NCI-H1694 (cell line): Measurements from ENCODE around the gene GRK6.

Source experiments
- DNase-seq: peaks from one replicate; lab custom pipeline; 2025; lab: John Stamatoyannopoulos, UW

The GRK6 gene

DNA sequence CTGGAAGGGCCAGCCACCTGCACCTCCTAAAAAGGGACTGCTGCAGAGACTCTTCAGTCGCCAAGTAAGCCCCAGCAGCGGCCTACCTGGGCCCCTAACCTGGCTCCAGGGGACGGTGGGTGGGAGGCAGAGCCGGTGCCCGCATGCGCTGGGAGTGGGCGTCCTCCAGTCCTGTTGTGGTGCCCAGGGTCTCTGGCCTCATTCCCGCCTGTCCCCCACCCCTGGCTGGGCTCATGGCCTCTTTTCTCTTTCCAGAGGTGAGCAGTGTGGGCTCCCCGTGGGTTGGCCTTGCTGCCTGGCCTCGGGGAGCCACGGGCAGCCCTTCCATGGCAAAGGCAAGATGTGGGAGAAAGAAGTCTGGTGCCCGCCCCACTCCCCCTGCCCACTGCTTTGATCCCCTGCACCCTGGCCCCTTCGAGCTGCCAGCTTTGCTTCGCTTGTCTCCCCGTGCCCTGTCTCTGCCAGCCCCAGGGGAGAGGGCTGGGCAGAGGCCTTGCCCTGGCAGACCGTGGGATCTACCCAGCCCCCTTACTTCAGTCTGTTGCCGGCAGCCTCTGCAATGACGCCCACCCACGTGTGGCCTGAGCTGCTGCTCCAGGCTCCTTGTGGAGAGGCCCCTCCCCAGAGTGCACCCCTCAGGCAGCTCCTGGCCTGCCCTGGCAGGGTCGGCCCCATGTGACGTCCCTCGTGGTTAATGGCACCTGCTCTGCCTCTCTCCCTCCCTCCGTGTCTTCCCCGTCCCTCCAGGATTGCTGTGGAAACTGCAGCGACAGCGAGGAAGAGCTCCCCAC is 14.7 kb downstream of the GRK6 start:
- no peak for DNase-seq

DNA sequence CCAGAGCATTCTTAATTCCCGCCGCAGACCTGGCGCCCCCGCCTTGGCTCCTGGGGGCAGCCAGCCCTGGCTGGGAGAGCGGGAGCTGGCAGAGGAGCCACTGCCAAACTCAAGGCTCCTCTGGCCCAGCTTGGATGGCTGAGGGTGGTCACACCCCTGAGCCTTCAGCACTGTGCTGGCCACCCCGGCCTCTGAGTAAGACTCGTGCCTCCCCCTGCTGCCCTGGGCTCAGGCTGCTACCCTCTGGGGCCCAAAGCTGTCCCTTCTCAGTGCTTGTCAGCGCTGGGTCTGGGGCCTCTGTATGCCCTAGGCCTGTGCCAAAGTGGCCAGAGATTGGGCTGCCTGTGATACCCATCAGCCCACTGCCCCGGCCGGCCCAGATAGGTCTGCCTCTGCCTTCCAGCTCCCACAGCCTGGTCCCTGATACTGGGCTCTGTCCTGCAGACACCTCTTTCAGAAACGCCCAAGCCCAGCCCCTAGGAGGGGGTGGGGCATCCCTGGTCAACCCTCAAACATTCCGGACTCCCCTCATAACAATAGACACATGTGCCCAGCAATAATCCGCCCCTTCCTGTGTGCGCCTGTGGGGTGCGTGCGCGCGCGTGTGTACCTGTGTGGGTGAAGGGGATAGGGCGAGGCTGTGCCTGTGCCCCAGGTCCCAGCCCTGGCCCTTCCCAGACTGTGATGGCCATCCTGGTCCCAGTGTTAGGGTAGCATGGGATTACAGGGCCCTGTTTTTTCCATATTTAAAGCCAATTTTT is 15.8 kb downstream of the GRK6 start:
- no peak for DNase-seq

DNA sequence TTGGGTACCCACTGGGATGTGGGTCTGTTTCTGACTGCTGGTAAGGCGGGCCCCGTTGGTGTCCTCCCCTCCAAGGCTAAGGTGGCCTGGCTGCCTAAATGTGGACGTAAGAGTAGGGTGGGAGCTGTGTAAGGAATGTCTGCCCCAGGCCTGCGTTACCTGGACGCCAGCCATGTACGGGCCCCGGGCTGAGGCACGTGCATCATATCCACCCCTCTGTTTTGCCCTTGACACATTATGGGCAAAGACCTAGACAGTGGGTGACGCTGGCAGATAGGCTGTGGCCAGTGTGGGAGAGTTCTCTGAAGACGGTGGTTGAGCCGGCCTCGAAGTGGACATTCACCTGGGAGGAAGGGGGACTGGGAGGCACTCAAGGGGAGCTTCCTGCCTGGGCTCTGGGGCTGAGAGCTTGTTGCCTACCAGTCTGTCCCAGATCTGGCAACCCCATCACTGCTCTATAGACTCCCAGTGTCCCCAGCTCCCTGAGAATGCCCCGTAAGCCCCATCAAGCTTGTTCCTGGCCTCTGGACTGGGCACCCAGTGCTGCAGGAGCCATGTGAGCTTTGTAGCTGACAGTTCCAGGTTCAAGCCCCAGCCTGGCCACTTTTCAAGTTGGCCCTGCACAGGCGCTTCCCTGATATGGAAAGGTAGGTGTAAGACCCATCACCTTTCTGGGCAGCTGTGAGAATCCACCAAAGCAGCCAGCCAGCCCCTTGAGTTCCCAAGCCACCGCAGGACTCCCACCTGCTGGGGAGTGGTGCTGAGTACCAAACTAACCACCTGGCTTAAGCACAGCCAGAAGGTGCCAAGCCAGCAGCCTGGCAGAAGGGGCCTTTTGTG is 16.9 kb downstream of the GRK6 start:
- DNase-seq: no peak

DNA sequence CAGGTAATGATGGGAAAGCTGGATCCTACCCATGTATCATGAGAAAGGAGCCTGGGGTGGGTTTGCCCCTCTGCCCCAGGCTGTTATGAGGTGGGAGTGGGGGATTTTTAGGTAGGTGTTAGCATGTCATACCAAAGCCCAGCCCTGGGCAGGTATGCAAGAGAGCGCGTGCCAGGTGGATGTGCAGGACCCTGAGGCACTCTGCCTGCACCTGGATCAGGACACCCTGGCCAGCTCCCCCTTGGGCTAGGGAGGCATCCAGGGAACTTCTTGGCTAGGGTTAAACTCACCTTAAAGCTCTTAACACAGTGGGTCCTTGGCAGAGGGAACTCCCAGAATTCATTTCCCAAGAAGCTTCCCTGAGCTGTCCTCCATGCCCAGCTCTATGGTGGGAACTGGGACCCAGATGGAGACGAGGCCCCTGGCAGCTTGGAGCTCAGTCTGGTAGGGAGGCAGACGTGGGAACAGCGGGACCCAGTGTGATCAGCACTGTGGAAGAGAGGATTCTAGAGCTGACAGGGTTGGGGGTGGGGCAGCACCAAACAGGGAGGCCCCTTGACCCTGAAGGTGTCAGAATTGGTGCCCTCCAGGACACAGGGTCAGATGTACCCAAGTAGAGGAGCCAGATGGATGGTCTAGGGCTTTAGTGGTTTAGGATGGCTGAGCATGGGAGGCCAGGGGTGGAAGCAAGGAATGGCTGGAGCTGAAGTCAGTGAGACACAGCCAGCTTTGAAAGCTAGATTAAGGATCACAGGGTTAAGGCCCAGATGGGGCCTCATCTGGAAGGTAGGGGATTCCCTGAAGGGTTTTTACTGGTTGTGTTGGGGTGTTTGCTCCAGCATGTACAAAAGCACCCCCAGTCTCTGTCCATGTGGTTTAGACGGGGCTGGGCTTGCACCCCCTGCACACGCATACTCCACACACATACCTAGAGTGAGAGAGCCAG is 17.9 kb downstream of the GRK6 start:
- no peak for DNase-seq

DNA sequence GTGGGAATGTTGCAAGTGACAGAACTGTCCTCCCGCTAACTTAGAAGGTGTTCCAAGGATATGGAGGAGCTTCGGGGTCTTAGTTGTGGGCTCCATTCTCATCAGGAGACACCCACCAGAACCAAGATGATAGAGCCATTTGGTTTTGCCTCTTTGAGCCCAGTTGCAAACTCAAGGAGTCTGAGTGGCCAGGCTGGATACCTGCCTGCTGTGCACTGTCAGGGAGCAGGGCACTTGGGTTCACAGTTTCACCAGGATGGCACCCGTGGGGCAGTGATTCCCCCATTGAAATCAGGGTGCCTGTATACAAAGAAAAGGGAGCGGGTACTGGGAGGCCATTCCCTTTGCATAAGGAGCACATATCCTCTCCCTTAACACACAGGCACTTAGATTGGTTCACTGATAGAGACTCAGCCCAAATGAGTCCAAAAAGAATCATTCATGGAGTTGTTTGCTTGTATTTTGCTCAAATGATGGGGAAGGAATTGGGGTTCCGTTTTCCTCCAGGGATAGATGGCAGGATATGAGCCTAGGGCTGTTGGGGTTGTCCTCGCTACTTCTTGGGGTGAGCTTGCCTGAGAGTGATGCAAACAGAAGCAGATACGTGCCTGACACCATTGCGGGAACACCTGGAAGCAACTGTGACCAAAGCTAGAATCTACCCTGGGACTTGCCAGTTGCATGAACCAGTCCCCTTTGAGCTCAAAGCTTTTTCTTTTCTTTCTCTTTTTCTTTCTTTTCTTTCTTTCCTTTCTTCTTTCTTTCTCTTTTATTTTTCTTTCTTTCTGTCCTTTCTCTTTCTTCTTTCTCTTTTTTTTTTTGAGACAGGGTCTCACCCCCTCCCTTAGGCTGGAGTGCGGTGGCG is 18.8 kb downstream of the GRK6 start:
- no peak for DNase-seq

DNA sequence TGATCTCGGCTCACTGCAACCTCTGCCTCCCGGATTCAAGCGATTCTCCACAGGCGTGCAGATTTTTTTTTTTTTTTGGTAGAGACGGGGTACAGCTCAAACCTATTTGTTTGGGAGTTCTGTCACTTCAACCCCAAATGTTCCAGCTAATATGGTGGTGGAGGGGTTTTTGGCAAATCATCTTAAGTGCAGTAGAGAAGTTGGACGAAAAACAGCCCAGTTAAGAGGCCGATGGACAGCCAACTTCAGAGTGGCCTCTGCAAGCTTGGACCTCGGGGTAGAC is 19.4 kb downstream of the GRK6 start:
- no peak for DNase-seq

DNA sequence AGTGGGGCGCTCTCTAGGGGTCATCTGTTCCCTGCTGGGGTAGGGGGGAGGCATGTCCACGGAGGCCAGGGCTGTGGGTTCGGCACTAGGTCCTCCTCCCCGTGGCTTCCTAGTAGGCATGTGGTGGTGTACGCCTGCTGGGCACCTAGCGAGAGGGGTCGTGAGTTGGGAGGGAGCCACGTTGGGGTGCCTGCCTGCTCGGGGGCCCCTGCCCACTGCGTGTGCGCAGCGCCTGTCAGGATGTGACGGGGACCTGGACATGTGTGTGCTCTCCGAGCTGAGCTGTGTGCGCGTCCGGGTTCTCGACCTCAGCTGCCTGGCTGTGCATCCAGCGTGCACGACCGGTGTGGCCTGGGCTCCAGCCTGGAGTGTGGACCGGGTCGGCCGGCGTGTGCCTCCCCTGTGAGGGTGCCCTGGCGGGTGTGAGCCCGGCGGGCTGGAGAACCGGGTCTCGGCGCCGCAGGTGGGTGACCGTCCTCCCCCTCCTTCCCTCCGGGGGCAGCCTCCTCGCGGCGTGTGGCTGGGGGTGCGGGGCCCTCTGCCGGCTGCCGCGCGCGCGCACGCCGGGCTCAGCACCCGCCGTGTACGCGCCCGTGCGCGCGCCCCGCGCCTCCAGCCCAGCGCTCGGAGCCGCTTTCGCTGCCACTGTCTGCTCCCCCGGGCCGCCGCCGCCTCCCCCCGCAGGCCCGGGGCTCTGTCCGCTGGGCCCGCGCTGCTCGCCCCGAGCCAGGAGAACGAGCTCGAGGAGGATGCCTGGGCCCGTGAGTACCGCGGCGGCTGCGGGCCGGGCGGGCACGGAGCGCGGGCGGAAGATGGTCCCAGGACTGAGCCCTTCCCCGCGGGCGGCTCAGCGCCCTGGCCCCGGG is 20.0 kb downstream of the GRK6 start, which contains the start of gene PRR7:
Gene PRR7, plus strand, starts transcription at position 615 of the 866 bp plus-strand sequence. CDS start 8,254 bp downstream, outside the sequence.
- DNase-seq: no peak

DNA sequence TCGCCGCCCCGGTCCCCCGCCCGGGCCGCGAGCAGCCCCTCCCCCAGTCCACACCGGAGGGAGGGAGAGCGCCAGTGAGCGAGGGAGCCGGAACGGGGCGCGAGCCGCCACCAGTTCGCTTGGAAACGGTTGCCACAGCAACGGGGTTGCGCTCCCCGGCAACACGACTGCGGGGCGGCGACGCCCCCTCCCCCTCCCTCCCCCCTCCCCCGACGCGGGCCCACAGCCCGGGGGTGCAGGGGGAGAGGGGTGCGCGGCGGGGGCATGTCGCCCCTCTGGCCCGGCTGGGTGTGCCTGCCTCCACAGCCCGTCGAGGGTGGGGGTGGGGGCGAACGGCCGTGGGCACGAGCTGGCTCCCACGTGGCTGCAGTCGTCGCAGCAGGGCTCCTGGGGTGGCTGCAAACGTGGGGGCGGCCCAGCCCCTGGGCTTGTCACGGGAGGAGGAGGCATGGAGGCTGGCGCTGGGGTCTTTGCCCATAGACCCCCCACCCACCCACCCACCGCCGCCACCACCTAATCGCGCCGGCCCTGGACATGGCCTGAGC is 20.7 kb downstream of the GRK6 start:
- no peak for DNase-seq

DNA sequence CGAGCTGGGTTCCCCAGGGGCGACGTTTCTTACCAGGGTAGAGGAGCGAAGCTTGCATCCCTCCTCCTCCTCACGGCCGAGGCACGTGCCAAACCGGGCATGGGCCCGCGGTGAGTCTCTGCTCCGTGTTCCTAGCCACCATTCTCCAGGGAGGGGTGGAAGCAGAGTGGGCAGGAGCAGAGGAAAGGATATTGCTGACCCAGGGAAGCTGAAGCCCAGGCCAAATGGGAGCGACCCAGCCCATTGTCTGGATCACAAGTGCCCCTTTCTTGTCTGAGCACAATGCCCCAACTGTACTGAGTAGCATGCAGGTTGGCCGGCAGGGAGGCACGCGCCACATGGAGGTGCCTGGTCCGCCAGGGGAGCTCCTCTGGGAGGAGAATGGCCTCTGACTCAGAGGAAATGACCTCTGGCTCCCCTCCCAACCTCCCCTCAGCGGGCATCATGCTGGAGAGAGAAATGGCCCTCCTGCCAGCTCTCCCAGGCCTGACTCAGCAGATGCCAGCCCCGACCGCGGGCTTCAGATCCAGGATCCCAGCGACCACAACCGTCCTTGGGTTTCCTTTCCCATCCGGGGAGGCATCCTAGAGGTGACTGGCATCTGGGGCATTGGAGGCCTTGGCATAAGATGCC is 21.3 kb downstream of the GRK6 start:
- DNase-seq: no peak

DNA sequence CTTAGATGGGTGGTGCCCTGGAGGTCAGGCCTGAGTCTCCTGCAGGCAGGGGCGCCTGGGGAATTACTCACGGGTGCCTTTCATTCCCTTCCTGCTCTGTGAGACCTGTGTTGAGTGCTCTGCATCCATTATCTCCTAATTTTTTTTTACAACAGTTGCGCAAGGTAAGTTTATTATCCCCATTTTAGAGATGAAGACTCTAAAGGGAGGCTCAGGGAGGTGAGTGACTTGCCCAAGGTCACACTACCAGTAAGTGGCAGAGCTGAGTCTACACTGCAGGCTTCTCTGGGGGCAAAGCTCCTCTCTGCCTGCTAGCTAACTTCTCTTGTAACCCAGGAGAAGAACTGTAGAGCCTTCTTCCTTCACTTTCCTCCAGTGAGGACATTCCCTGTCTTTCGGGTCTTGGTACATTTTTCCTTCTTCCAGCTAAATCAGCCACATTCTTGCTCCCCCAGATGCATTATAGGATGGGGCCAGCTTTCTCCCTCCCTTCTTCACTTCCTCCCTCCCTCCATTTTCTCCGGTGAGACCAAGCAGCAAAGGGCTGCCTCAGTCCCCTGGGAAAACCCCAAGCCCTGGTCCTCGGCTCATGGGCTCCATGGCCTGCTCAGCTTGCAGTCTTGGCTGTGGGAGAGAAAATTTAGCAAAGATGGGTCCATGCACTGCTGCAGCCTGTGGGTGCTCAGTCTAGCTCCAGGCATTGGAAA is 21.9 kb downstream of the GRK6 start:
- DNase-seq: no peak

DNA sequence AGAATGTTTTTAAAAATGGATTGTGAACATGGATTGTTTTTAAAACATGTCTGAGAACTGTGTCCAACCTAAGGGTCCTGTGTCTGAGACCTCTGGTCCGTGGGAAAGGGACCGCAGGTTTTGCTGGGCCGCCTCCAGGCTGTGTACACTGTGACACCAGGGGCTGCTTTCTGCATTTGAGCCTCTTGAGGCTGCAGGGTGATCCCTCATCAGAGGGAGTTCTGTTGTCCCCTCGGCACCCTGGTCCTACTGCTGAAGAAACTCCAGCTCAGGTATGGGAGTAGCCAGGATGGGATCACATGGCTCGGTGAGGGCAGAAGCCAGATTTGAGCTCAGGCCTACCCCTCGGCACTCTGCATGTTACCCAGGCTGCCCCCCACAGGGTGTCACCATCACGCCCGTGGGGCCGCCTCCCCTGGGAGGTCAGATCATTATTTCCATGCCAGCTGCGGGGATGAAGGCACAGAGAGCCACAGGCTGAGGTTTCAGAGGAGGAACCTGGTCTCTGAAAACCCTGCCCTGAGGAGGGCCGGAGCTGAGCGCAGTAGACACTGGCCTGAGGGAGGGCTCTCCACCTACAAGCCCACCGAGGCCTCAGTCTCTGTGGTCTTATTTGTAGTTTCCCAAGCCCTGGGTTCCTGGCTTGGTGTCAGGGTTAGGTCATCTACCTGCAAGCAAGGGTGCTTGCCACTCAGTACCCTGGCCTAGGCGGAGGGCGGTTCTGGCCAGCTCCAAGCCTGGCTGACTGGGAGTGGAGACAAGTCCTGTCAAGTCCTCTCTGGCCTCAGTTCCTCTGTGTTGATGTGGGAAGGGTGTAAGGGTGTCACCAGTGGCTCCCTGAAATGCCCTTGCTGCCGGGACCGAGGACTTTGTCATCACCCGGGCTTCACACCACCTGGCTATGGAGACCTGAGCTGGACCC is 22.9 kb downstream of the GRK6 start:
- no peak for DNase-seq

DNA sequence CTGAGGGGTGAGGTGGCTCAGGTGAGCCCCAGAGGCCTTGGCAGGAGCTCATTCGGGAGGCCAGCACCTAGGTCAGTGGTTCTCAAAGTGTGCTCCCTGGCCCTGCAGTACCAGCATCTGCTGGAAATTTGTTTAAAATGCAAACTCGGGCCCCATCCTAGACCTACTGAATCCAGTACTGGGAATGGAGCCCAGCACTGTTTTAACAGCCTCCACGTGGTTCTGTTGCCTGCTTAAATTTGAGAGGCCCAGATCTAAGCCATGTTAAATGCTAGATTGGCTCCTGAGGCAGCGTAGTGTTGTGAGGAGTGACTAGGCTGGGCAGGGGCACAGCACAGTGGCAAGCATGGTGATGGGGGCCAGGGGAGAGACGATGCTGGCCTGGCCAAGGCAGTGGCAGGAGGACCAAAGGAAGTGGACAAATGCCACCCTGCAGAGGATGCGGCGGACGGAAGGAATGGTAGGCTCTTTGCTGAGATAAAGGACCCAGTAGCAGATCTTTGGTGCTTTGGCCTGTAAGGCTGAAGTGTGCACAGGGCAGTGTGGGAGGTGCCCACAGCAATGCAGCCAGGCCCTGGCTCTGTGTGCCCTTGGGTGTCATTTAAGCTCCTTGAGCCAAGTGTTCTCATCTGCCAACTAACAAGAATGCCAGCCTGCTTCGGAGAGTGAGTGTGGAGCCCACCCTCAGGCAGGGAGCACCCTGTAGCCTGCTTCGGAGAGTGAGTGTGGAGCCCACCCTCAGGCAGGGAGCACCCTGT is 24.4 kb downstream of the GRK6 start:
- DNase-seq: no peak

DNA sequence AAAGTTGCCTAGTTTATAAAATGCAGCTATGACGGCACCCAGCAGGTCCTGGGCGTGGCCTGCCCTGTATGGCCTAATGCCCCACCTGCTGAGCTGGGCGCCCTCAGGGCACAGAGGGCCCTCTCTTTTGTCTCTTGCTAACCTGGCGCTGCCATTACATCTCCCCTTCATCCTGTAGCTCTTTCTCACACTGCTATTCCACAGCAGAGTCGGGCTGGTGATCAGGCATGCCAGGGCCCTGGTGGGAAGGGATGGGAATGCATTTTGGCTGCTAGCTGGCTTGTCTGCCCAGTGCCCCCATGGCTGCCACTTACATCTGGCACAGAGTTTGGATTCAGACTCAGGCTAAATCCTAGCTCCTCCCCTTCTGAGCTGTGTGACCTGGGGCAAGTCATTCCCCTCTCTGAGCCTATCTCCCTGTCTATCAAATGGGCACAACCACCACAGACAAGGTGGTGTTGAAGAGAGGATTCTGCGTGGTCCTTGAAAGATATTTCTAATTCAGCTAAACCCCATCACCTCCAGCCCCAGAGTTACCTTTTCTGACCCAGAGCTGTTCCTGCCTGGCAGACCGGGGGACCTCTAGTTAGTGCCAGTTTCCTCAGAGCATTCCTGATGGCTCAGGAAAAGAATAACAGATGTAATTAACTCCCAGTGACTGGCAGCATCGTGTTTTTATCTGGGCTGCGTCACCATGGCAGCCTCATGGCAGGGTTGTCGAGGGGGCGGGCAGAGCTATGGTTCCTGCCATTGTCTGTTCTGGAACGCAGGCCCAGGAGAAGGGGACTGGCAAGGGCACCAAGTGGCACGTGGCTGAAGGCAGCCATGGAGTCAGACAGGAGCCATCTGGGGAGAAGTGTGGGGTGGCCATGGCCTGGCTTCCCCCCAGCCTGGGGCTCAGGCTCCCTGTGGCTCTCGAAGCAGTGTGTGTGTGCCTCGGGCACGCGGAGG is 26.5 kb downstream of the GRK6 start:
- DNase-seq: no peak

DNA sequence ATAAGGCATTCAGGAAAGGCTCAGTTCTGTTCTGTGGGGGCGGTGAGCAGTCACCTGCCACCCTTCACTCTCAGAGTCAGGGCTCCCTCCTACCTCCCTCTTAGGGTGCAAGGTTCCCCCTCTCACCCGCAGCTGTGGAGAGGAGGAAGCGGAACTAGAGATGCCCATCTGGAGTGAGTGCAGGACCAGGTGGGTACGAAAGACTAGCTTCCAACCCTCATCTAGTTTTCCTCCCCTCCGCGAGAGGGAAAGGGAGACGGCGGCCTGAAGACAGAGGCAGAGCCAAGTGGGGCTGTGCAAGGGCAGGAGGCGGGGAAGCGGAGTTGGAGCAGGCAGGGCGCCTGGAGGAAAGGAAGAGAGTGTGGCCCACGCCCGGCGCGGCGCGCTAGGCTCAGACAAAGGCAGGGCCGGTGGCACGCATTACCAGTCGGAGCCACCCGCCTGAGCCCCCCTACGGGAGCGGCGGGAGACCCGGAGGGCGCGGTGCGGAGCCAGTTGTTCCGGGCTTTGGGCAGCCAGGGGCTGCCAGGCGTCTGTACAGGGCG is 27.4 kb downstream of the GRK6 start:
- DNase-seq: no peak
